ENCODE results near the gene HDAC9.

The HDAC9 gene

DNA sequence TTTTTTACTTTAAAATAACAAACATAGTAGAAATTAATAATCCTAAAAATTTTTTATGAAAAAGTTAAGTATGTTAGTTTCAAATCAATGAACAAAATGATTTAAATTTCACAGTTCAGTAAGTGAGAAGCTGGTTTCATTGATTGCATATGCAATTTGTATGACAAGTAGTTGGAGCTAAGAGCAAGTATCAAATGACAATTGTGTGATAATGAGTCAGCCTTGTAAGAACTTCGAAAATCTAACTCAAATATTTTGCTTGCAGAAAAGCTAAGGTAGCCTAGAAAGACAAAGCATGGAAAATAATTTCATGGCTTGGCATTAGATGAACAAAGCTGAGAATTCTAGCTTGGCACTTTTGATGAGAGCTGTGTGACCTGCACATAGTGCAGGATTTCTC is 111.5 kb downstream of the HDAC9 start:
- DNase-seq = no peak

DNA sequence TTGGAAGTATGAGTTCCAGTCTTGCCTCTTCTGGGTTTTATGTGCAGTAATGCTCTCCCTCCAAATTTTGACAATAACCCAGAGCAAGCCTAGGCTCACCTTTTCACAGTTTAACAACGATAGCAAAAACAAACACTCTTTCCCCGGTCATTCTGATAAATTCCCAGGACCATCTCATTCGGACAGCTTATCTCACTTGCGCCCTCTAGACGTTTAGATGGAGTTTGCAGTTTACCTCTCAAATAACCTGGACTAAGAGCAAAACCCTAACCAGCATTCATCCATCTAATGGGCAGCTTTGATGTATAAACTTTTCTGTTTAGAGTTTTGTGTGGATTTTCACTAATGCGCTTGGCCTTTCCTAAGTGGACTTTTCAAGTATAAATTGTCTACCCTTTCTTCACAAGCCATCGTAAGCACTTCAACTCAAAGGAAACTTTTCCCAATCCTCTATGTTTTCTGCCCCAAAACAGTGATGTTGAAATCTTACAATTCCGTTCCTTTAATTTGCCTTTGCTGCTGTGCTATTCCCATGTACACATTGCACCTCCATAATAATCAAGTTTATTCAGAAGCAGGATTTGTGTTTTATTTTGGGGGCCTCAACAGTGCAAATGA is 114.9 kb downstream of the HDAC9 start:
- DNase-seq = no peak

DNA sequence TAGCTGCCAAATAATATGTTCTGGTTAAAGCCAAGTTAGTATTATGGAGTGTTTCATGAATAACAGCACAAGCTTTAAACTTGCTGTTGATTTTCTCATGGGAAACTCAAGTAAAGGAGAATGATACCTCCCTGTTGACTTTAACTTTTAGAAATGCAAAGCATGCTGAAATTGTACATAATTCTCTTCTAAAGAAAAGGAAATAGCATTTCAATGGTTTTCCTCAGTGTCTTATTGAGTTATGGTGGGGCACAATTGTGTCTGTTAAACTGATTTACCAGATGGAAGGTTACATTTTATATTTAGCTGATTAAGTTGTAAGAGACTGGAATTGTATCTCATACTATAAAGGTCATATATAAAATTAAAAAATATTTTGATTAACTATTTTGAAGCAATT is 119.3 kb downstream of the HDAC9 start:
- no peak for DNase-seq

DNA sequence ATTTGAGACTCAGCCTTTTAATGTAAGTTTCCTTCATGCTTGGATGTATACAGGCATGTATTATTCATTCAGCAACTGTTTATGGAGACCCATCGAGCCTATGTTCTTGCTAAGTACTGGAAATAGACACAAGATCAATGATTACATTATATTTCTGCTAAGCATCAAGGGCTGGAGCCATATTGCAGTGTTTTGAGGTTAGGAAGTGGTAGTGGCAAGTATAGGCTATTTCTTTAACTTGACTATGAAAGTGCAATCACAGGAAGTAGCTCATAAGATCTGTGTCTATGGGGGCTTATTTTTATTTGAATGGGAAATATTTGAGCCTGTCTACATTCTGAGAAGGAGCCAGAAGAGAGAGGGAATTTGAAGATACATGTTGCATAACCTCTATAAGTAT is 123.8 kb downstream of the HDAC9 start:
- no peak for DNase-seq

DNA sequence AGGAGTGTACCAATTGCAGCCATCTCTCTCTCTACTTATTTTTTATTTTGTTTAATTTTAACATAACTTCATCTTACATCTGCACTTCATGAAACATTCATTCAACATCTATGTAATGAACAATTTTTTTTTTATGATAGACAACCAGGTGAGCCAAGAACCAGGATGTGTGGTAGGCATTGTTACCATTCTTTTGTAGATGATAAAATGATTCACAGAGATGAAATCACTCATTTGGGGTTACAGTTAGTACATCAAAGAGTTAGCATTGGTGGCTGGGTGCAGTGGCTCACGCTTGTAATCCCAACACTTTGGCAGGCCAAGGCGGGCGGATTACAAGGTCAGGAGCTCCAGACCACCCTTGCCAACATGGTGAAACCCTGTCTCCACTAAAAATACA is 127.8 kb downstream of the HDAC9 start:
- no peak for DNase-seq

DNA sequence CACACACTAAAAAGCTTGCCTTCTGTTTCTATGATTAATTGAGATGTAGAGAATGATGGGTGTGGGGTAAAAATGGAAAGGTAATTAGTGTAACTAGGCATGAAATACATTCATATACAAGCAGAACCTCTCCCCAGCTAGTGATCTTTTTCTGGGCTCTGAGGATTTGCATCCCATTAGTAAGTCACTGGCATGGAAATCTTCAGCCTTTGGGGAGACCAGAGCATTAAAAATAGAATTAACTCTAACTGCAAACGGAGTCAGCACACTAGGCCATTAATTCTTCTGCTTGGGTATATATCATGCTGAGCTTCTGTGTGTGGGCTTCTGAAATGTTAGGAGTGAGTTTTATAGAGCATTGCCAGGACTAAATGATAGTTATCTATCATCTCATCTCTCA is 128.9 kb downstream of the HDAC9 start:
- no peak for DNase-seq

DNA sequence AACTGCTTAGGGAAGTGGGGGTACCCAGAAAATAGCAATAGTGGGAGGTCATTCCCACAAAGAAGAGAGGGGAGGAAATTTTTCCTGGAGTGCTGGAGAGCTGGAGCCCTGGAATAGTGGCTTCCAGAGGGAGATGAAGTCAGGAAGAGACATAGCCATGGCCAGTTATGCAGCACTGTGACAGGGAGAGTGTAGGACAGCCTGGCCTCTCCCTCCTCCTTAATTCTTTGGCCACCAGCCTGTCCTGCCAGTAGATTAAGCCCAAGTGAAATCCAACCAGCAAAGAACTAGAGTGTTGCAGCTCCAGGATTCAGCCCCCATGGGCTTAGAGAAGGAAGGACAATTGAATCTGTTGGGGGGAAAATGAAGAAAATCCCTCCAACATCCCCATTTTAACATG is 130.5 kb downstream of the HDAC9 start:
- no peak for DNase-seq

DNA sequence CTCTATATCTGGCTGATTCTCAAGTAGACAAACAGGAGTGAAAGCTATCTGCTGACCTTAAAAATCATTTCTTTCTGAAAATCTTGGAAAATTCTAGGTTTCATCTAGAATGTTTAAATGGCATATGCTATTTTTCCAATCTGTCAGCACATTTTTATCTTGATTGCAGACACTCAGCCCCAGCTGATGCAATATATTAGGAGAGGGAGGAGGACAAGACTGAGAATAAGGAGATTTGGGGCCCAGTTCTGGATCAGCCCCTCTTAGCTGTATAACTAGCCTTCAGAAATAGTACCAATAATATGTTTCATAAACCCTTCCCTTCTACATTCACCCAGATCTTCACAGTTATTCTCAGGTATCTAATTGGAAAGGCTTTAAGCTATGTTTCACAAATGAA is 131.2 kb downstream of the HDAC9 start:
- DNase-seq = no peak

DNA sequence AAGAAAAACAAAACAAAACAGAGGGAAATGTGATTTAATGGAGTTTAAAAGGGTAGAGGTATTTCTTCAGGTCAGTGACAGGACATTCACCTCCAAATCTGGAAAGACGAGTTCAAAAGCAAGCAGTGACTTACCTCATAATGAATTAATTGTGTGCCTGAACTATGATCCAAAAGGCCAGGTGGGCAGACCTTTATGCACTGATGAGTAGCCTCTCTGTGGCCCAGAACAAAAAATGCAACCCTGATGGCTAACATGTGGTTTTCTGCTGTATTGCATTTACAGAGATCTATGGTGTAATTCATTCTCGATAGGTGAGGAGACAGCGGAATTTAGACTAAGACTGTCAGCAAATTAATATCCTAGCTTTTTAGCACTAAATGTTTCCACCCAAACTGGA is 142.0 kb downstream of the HDAC9 start:
- no peak for DNase-seq

DNA sequence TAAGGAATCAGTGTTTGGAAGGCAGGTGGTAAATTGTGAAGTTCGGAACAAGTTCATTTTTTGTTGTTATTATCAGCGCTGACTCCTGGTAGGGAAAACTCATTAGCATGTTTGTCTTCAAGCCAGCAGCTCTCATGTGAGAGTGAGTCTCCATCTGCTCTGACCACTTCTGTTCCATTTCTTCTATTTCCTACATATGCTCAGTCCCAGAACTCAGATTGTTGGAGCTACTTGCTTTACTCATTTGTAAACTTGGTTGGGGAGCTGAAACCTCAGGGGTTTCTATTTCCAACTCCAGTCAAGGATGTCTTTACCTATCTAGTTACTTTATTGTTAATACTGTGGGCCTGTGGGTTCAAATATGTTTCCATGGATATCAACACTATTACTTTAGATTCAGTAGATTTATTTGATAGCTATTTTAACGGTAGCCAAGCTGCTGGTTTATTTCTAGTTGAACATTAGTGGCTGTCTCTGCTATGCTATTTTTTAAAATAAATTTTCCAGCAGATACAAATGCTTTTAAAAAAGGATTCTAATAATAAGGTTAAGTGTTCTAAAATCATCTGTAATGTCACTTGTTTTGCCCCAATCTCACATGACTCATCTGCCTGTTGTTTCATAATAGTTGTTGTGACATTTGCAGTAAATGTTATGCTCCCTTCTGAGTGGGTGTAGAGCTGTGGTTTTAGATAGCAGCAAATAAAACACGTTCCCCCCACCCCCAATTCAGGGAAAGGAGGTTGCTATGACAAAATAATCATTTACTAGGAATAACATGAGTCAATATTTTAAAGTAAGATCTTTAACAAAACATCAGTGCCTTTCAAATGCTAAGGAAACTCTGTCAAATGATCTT is 143.3 kb downstream of the HDAC9 start:
- no peak for DNase-seq

DNA sequence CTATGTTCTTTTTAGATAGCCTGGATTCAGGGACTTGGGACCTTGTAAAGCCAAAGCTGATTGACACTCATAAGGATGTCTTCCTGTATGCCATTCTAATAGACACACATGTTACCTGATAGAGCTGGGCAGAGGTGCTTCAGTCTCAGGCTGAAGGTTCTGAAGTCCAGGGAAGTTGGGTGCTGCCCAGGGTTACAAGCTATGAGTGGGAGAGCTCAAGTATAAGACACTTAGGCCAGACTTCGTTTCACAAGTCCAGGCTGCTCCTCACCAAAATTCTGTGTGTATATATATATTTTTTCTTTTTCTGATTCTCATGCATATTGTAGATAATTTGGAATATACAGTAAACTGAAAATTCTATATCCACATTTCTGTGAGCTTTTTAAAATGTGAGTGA is 144.2 kb downstream of the HDAC9 start:
- no peak for DNase-seq

DNA sequence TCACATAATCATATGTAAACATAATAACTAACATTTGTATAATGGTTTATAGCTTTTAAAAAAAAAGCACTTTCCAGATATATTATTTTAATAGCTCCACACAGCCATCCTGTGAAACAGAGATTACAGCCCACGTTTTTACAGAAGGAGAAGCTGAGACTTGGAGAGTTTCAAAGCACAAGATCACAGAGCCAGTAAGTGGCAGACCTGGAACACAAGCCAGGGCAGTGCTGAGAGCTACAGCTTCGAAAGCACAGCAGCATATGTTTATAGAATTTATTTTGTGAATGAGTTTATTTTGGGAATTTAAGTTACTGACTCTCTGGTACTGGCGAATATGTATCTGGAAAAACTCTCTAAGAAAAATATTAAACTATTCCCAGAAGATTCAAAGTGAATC is 149.4 kb downstream of the HDAC9 start:
- DNase-seq = no peak

DNA sequence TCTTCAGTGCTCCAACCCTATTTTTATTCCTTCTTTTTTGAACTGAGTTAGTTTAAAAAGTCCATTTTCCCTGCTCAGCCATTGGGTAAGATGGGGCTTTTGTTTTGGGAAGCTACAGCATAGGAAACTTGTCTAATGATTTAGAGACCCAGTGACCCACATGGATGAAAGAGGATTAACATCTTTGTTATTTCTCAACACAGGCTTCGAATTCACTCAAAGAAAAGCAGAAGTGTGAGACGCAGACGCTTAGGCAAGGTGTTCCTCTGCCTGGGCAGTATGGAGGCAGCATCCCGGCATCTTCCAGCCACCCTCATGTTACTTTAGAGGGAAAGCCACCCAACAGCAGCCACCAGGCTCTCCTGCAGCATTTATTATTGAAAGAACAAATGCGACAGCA is 152.0 kb downstream of the HDAC9 start:
- no peak for DNase-seq

DNA sequence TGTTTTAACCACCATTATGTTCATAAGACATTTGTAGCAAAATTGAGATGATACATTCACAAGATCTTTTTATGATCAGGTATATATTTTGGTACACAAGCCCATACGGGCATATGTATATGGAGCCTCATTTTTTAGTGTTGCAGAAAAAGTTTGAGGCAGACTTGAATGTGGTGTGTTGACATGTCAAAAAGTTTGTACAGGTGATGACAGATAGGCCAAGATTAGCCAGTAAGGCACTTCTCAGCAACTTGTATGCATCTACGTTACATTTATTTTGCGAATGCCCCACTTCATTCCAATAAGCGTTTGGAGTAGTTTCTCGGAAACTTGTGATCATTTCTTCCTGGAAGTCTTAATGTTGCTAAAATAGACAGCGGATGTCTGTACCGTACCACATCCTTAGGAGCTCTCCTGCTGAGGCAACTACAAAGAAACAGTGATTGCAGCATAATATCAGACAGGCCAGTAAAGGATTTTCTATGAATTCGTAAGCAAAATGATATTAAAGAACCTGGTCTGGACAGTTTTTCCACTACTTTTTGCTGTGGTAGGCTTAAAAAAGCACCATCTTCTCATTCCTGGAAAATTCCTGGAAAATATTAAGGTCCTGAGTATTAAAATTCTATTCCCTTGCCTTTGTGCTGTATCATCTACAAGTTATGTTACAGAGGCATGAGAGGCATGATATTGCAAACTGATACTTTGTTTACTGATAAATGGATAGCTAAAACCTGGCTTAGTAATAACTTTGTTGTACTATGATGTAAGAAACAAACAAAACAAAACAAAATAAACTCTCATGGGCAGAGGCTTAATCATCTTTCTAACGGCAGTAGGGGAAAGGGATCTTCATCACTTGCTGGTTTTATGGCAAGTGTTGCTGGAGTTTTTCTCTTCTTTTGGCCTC is 153.6 kb downstream of the HDAC9 start:
- no peak for DNase-seq

DNA sequence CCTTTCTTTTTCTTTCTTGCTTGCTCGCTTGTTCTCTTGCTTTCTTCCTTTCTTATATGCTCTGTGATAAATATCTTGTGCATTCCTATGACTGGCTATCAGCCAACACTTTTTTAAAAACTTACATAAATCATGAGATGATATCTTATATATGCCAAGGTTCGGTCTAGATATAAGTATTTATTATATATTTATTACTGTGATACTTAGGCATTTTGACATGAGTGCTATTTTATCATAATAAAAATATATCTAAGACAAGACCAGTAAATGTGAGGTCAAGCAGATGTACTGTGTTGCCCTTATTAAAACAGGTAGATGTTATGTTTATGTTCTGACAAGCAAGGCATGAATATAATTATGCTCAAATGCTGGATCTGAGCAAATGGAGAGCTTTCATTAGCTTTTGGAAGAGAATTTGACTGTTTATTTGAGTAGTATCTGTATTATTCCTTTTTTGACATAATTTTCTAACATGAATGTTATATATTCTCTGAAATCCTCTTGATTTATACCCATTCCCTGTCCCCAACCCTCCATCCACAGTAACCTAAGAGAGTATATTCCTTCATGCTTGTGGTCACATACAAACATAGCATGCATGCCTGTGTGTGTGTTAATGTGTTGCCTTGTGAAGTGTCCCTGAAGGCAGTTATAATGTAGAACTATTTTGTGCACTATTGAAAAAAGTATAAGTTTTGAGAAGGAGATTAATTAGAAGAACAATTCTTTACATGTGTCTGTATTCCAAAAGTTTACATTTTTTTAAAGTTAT is 158.0 kb downstream of the HDAC9 start:
- DNase-seq = no peak

DNA sequence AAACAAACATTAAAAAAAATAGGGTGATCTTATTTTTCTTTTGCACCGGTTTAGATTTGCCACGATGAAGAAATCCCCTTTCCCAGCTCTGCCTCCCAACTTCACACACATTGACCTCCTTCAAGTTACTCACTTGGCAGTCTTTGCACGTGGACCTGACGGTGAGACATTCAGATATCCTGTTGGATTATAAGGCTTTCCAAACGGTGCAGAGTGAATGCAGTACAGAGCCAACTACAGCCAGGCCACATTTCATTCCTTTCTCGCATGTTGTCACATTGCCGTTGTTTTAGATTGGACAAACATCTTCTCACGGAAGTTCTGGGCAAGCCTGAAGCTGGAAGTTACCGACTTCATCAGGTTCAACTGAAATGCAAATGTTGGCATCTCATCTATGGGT is 159.2 kb downstream of the HDAC9 start:
- DNase-seq = no peak

DNA sequence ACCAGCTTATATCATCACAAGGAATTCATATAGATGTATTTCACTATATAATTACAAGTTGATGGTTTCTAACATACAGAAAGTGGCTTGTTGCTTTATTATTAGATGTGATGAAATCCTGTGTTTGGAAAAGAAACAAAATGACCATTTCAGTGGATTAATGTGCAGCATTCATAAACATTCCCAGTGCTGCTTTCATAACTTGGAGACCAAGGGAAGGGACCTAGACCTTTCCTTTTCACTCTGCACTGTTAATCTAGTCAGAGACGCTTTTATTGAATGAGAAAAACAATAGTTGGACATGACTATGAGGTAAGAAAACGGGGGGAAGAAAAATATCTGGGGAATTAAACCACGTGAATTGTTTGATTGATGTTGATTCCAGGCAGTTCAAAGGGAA is 160.0 kb downstream of the HDAC9 start:
- no peak for DNase-seq

DNA sequence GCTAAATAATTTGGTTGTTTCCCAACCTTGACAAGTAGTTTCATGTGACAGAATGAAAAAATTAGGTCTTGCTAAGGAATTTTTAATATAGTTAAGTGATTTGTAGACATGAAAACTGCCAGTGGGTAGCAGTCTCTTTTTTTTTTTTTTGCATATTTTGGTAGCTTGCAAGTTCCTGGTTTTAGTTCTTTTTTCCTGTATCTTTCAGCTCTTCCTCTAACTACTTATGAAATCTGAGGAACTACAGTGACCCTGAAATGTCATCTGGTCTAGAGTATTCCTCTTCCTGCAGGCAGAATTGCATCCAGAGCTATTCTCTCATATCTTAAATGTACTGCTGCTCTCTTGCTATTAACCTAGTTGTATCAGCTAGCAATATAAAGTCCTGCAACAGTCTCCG is 160.4 kb downstream of the HDAC9 start:
- no peak for DNase-seq

DNA sequence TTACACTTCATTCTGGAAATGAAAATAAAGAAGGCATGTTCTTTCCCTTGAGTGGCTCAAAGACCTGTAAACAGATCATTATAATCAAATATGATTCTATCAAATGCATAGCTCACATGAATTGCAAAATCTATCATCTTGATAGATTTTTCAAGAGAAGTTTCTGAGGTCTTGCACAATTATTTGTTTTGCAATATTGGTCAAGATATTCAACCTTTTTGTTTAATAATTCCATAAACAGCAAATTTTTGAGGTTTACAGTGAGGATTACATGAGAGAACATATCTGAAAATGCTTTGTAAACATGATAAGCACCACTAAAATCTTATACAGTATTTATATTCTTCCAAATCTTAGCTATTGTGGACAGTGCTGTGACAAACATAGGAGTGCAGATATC is 160.8 kb downstream of the HDAC9 start:
- no peak for DNase-seq

DNA sequence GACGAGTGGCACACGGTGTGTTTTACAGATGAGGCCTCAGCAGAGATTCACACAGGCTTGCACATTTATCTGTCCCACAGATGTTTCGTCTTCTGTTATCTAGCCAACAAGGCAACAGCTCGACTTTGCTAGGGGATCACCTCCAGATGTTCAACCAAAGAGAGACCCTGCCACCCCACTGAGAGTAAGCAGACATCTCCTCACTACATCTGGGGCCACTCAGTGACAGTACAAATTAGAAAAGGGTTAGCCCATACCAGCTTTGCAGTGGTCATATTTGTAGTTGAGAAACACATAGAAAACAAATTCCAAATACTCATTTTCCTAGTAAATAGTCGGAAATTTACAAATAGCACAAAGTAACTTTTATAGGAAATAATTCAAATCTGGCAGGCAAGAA is 164.2 kb downstream of the HDAC9 start:
- no peak for DNase-seq

DNA sequence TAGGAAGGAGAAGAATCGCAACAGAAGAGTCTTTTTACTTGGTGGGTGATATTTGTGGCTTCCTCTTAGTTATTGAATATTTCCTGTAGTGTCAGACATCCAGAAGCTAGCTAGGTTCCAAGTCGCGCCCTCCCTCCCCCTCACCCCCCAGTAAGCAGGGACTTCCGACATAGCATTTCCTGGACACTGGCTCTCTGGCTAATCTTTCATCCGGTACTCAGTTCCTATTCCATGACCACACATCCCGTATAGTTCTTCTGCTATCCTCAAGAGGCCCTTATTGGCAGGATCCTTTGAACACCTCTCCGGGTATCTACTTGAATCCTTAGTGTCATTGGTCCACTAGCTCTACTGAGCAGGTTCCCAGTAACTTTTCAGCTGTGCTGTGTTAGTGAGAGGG is 167.8 kb downstream of the HDAC9 start:
- no peak for DNase-seq

DNA sequence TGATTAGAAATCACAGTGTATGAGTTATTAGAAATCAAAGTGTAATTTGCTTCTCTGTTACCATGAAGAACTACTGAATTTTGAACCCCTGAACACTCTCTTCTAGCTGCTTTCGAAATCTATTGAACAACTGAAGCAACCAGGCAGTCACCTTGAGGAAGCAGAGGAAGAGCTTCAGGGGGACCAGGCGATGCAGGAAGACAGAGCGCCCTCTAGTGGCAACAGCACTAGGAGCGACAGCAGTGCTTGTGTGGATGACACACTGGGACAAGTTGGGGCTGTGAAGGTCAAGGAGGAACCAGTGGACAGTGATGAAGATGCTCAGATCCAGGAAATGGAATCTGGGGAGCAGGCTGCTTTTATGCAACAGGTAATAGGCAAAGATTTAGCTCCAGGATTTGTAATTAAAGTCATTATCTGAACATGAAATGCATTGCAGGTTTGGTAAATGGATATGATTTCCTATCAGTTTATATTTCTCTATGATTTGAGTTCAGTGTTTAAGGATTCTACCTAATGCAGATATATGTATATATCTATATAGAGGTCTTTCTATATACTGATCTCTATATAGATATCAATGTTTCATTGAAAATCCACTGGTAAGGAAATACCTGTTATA is 170.7 kb downstream of the HDAC9 start:
- DNase-seq = no peak

DNA sequence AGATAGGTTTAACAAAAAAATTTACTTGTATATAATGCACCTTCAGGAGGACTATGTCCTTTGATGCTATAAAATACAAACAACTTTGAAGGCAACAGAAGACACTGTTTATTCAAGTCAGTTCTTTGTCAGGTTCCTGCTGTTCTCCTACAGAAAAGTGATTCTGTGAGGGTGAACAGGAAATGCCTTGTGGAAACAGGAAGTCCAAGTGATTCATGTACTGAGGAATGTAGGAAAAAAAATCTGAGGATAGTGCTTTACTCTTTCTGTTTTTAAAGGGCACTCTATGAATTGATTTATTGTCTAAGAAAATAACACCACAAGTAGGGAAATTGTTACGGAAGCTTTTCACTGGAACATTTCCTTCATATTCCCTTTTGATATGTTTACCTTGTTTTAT is 171.9 kb downstream of the HDAC9 start:
- DNase-seq = no peak
